ENCODE results near the gene CISD1.
"Not testable (repeated sequence)": the region's sequence is repeated elsewhere in the genome, so short reads cannot be mapped to it uniquely, and the experiment has no call there.

Gene CISD1

GRCh38 chr10:58268946-58269781, at the start of gene CISD1:
TSS of gene CISD1 (plus strand) at chr10:58269162. CDS start at chr10:58269274, 112 bp downstream.
- DNase-seq (ENCODE audit: low read depth in 2 of 2): peak; percentile 85 to 88

- DNase-seq (ENCODE audit: low read depth in 2 of 2): no peak
These were observed 49.1 kb upstream of the CISD1 start for GRCh38 chr10:58219875-58220274.

GRCh38 chr10:58220769-58221451, 48.1 kb upstream of the CISD1 start:
- no peak for DNase-seq (ENCODE audit: low read depth in 2 of 2)

GRCh38 chr10:58225654-58226053, 43.3 kb upstream of the CISD1 start:
- no peak for DNase-seq (ENCODE audit: low read depth in 2 of 2)

GRCh38 chr10:58229856-58230255, 39.1 kb upstream of the CISD1 start:
- not testable (repeated sequence) for DNase-seq (ENCODE audit: low read depth in 2 of 2)

GRCh38 chr10:58237014-58237834, 31.7 kb upstream of the CISD1 start:
- no peak for DNase-seq (ENCODE audit: low read depth in 2 of 2)

- DNase-seq (ENCODE audit: low read depth in 2 of 2): no peak
These were observed 29.3 kb upstream of the CISD1 start for GRCh38 chr10:58239561-58240169.

- DNase-seq (ENCODE audit: low read depth in 2 of 2): no peak
These were observed 28.4 kb upstream of the CISD1 start for GRCh38 chr10:58240531-58240930.

GRCh38 chr10:58241346-58241745, 27.6 kb upstream of the CISD1 start:
- DNase-seq (ENCODE audit: low read depth in 2 of 2): no peak

- no peak for DNase-seq (ENCODE audit: low read depth in 2 of 2)
These were observed 25.7 kb upstream of the CISD1 start for GRCh38 chr10:58243269-58243668.

GRCh38 chr10:58243801-58244200, 25.2 kb upstream of the CISD1 start:
- DNase-seq (ENCODE audit: low read depth in 2 of 2): not testable (repeated sequence)

- not testable (repeated sequence) for DNase-seq (ENCODE audit: low read depth in 2 of 2)
These were observed 24.7 kb upstream of the CISD1 start for GRCh38 chr10:58244242-58244641.

GRCh38 chr10:58244666-58245065, 24.3 kb upstream of the CISD1 start:
- DNase-seq (ENCODE audit: low read depth in 2 of 2): not testable (repeated sequence)

- DNase-seq (ENCODE audit: low read depth in 2 of 2): no peak
These were observed 15.8 kb upstream of the CISD1 start for GRCh38 chr10:58253184-58253583.

- DNase-seq (ENCODE audit: low read depth in 2 of 2): no peak
These were observed 14.3 kb upstream of the CISD1 start for GRCh38 chr10:58254644-58255043.

GRCh38 chr10:58256013-58256780, 12.8 kb upstream of the CISD1 start:
- not testable (repeated sequence) for DNase-seq (ENCODE audit: low read depth in 2 of 2)

- no peak for DNase-seq (ENCODE audit: low read depth in 2 of 2)
These were observed 9.8 kb upstream of the CISD1 start for GRCh38 chr10:58258977-58259692.

GRCh38 chr10:58260334-58260733, 8.6 kb upstream of the CISD1 start:
- no peak for DNase-seq (ENCODE audit: low read depth in 2 of 2)

GRCh38 chr10:58262766-58263165, 6.2 kb upstream of the CISD1 start:
- no peak for DNase-seq (ENCODE audit: low read depth in 2 of 2)

GRCh38 chr10:58264780-58265179, 4.2 kb upstream of the CISD1 start:
- no peak for DNase-seq (ENCODE audit: low read depth in 2 of 2)

Data from stimulated activated CD4-positive, alpha-beta T cell treated with anti-CD3 and anti-CD28 coated beads, Interleukin-12 subunit alpha, Interleukin-12 subunit beta, amount 100 ng/mL, for 24 hours (primary cell).